Measurements from ENCODE around the gene DOCK7. TPM values are rescaled to one million over a fixed set of nuclear protein-coding genes. Genes with fewer than 3 reads are reported as not detected.

DOCK7 gene
- total RNA-seq, 2 donors from 2014 or later = 31.6 to 32.0 TPM

GRCh38 chr1:62637392-62638105 is 50.6 kb downstream of the DOCK7 start:
- no peak for ATAC-seq
- Histone ChIP-seq H3K4me1 (no peaks in the 10 kb centered on the region), H3K9me3 (peaks cover 0 to 4% (median 0%) of the 10 kb centered on the region in 3 donors), H3K27me3 (no peaks in the 10 kb centered on the region), H3K36me3 (replicated peaks in 1 of 2; ENCODE audit: insufficient read depth in 1 of 2, low read depth in 2 of 2) (peaks cover 0 to 3% of the 10 kb centered on the region in 2 donors), H3K27ac (no peak overlapping the region), H3K4me3 (no peak overlapping the region)
- DNase-seq = no peak
- WGBS, 2 donors = 89 to 92% methylated on average over 6 of the region's 6 CpGs
- TF ChIP-seq POLR2A (IDR thresholded peaks at IDR 0.05) = no peak
- TF ChIP-seq, protein P1, sequence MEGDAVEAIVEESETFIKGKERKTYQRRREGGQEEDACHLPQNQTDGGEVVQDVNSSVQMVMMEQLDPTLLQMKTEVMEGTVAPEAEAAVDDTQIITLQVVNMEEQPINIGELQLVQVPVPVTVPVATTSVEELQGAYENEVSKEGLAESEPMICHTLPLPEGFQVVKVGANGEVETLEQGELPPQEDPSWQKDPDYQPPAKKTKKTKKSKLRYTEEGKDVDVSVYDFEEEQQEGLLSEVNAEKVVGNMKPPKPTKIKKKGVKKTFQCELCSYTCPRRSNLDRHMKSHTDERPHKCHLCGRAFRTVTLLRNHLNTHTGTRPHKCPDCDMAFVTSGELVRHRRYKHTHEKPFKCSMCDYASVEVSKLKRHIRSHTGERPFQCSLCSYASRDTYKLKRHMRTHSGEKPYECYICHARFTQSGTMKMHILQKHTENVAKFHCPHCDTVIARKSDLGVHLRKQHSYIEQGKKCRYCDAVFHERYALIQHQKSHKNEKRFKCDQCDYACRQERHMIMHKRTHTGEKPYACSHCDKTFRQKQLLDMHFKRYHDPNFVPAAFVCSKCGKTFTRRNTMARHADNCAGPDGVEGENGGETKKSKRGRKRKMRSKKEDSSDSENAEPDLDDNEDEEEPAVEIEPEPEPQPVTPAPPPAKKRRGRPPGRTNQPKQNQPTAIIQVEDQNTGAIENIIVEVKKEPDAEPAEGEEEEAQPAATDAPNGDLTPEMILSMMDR (IDR thresholded peaks at IDR 0.05) = no peak
- intact Hi-C loops (cut with DNase I) = no loop called here

DNA sequence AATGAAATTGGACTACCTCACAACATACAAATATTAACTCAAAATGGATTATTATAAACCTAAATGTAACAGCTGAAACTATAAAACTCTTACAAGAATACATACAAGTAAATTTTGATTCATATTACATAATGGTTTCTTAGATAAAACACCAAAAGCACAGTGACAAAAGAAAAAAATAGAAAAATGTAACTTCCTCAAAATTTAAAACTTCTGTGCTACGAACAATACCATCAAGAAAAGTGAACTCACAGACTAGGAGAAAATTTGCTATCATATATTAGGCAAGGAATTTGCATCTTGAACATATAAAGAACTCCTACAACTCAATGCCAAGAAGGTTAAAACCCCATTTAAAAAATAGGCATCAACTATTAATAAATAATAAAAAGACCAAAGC is 59.7 kb downstream of the DOCK7 start:
- H3K9me3 ChIP-seq = peaks cover 0 to 3% (median 0%) of the 10 kb centered on the region in 3 donors
- no peaks in the 10 kb centered on the region for H3K4me1 ChIP-seq
- H3K27me3 ChIP-seq = no peaks in the 10 kb centered on the region
- intact Hi-C loops (cut with DNase I) = no loop called here
- peaks cover 0 to 11% of the 10 kb centered on the region in 2 donors for H3K36me3 ChIP-seq (replicated peaks in 1 of 2; ENCODE audit: insufficient read depth in 1 of 2, low read depth in 2 of 2)
- TF ChIP-seq, protein P1 (IDR thresholded peaks at IDR 0.05) = no peak
- TF ChIP-seq POLR2A (IDR thresholded peaks at IDR 0.05) = no peak
- H3K27ac ChIP-seq = no peak overlapping the region
- no peak overlapping the region for H3K4me3 ChIP-seq
- whole genome bisulfite sequencing, 2 donors = 79 to 91% methylated on average over 1 of the region's 1 CpG
- ATAC-seq (no peak), DNase-seq (no peak)

DNA sequence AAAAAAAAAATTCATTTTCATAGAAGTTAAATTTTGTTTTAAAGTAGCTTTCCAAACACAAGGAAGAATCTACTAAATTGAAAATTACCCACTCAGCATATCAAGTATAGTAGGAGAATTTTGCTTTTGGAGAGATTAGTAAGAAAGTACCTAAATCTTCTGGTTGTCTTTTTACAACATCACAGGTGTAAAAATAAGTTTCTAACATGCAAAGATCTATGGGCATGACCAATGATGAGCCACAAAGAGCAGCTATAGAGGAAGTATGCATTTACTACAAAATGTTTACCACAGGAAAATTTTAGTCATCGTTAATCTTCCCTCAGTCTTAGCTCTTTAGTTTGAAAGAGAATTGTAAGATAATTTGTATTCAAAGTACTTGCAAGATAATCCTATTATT is 62.8 kb downstream of the DOCK7 start:
- intact Hi-C loops (cut with DNase I) = no loop called here
- 88 to 96% methylated on average over 1 of the region's 1 CpG for WGBS, 2 donors

GRCh38 chr1:62621907-62622306 is 66.3 kb downstream of the DOCK7 start:
- H3K27ac ChIP-seq = no peak overlapping the region
- H3K4me1 ChIP-seq = peaks cover 4% of the 10 kb centered on the region
- H3K27me3 ChIP-seq = no peaks in the 10 kb centered on the region
- WGBS, 2 donors = 95 to 100% methylated on average over 1 of the region's 1 CpG
- H3K9me3 ChIP-seq = no peaks in the 10 kb centered on the region
- H3K36me3 ChIP-seq (replicated peaks in 1 of 2; ENCODE audit: insufficient read depth in 1 of 2, low read depth in 2 of 2) = peaks cover 0 to 3% of the 10 kb centered on the region in 2 donors
- intact Hi-C loops (cut with DNase I) = no loop called here
- ATAC-seq (peak; percentile 55), DNase-seq (peak in 3 of 4 donors; percentile 13 to 18 (median 14))
- H3K4me3 ChIP-seq = no peak overlapping the region
- no peak for TF ChIP-seq POLR2A (IDR thresholded peaks at IDR 0.05)
- TF ChIP-seq, protein P1 (IDR thresholded peaks at IDR 0.05) = no peak

More for the DNA sequence above, 62.8 kb downstream of the DOCK7 start:
- Histone ChIP-seq H3K27ac (no peak overlapping the region), H3K4me1 (peaks cover 4% of the 10 kb centered on the region), H3K4me3 (no peak overlapping the region), H3K27me3 (no peaks in the 10 kb centered on the region), H3K36me3 (replicated peaks in 1 of 2; ENCODE audit: insufficient read depth in 1 of 2, low read depth in 2 of 2) (peaks cover 0 to 6% of the 10 kb centered on the region in 2 donors), H3K9me3 (no peaks in the 10 kb centered on the region)
- DNase-seq (no peak), ATAC-seq (no peak)
- TF ChIP-seq, protein P1 (IDR thresholded peaks at IDR 0.05) = no peak
- no peak for TF ChIP-seq POLR2A (IDR thresholded peaks at IDR 0.05)

DNA sequence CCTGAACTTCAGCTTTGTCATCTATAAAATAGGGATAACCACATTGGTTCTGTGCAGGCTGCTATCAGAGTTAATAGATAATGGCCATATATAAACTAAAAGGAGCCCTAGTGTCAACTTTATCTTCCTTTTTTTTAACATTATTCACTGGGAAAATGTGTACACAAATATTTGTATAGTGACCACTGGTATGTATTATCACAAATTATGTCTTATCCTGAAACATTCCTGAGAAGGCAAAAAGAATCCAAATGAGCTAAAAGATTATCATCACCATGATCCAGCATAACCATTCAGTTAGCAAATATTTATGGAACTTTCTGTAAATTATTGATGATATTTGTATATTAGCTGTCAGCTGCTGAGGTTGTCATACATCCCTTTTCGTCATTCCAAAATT is 74.3 kb downstream of the DOCK7 start:
- Histone ChIP-seq H3K27ac (no peak overlapping the region), H3K36me3 (replicated peaks in 1 of 2; ENCODE audit: insufficient read depth in 1 of 2, low read depth in 2 of 2) (no peaks in the 10 kb centered on the region), H3K4me3 (no peak overlapping the region), H3K9me3 (no peaks in the 10 kb centered on the region), H3K27me3 (no peaks in the 10 kb centered on the region), H3K4me1 (no peaks in the 10 kb centered on the region)
- no peak for ATAC-seq
- WGBS, 2 donors = 47 to 63% methylated on average over 1 of the region's 1 CpG
- TF ChIP-seq, protein P1 (IDR thresholded peaks at IDR 0.05) = no peak
- no peak for TF ChIP-seq POLR2A (IDR thresholded peaks at IDR 0.05)
- no peak for DNase-seq
- intact Hi-C loops (cut with DNase I) = no loop called here

All from body of pancreas (tissue), 4 donors.